Stimulated activated CD8-positive, alpha-beta memory T cell treated with anti-CD3 and anti-CD28 coated beads, Interleukin-15, amount 100 ng/mL, for 4 hours (primary cell): ENCODE results near the gene MAGI1.
"Not testable (repeated sequence)": the region's sequence is repeated elsewhere in the genome, so short reads cannot be mapped to it uniquely, and the experiment has no call there.

Source experiments
- DNase-seq, 2 donors: peaks; one replicate each; pipeline ENCODE4 v3.0.0-alpha.2; 2020; ENCODE audit warnings: low read depth in 2 of 2

MAGI1 gene

GRCh38 chr3:65904016-65904415 lies 134.7 kb downstream of the MAGI1 start:
- no peak for DNase-seq

- DNase-seq = no peak
Measured at GRCh38 chr3:65902304-65902793, 136.4 kb downstream of the MAGI1 start.

- DNase-seq = no peak
Measured at GRCh38 chr3:65901226-65901625, 137.5 kb downstream of the MAGI1 start.

GRCh38 chr3:65899226-65899625 lies 139.5 kb downstream of the MAGI1 start:
- DNase-seq = no peak

- DNase-seq = no peak
Measured at GRCh38 chr3:65897766-65898165, 141.0 kb downstream of the MAGI1 start.

GRCh38 chr3:65896321-65896720 lies 142.4 kb downstream of the MAGI1 start:
- no peak for DNase-seq

GRCh38 chr3:65894679-65895453 lies 143.9 kb downstream of the MAGI1 start:
- DNase-seq = no peak

GRCh38 chr3:65894126-65894525 lies 144.6 kb downstream of the MAGI1 start:
- no peak for DNase-seq

GRCh38 chr3:65893631-65894030 lies 145.1 kb downstream of the MAGI1 start:
- DNase-seq = no peak

- DNase-seq = not testable (repeated sequence)
Measured at GRCh38 chr3:65891477-65891876, 147.2 kb downstream of the MAGI1 start.

- DNase-seq = no peak
Measured at GRCh38 chr3:65890328-65890727, 148.4 kb downstream of the MAGI1 start.

GRCh38 chr3:65889707-65890099 lies 149.0 kb downstream of the MAGI1 start:
- no peak for DNase-seq

GRCh38 chr3:65888980-65889706 lies 149.6 kb downstream of the MAGI1 start:
- DNase-seq = no peak

GRCh38 chr3:65888196-65888595 lies 150.5 kb downstream of the MAGI1 start:
- DNase-seq = no peak

GRCh38 chr3:65886391-65886790 lies 152.3 kb downstream of the MAGI1 start:
- no peak for DNase-seq

GRCh38 chr3:65884071-65884470 lies 154.6 kb downstream of the MAGI1 start:
- no peak for DNase-seq

- DNase-seq = no peak
Measured at GRCh38 chr3:65883613-65884012, 155.1 kb downstream of the MAGI1 start.

GRCh38 chr3:65880350-65880749 lies 158.4 kb downstream of the MAGI1 start:
- DNase-seq = no peak

- no peak for DNase-seq
Measured at GRCh38 chr3:65879372-65879771, 159.3 kb downstream of the MAGI1 start.

- DNase-seq = no peak
Measured at GRCh38 chr3:65878831-65879230, 159.9 kb downstream of the MAGI1 start.

GRCh38 chr3:65877160-65877559 lies 161.6 kb downstream of the MAGI1 start:
- no peak for DNase-seq

- no peak for DNase-seq
Measured at GRCh38 chr3:65876028-65876420, 162.7 kb downstream of the MAGI1 start.

GRCh38 chr3:65875393-65876027 lies 163.2 kb downstream of the MAGI1 start:
- DNase-seq = no peak
